HG03139 (cell line): Measurements from ENCODE around the gene GRXCR1.

Experiments
- ATAC-seq: cut with Tn5 transposase; IDR thresholded peaks from one replicate; pipeline ENCODE4 v1.9.1; 2021; ENCODE audit not compliant: unreplicated experiment

GRXCR1 gene

GRCh38 chr4:42927946-42928345 is 35.4 kb downstream of the GRXCR1 start:
- no peak for ATAC-seq

- no peak for ATAC-seq
These were observed 36.1 kb downstream of the GRXCR1 start for GRCh38 chr4:42928582-42928981.

GRCh38 chr4:42942216-42942615 is 49.7 kb downstream of the GRXCR1 start:
- ATAC-seq: no peak

GRCh38 chr4:42945874-42946273 is 53.4 kb downstream of the GRXCR1 start:
- no peak for ATAC-seq

- no peak for ATAC-seq
These were observed 60.8 kb downstream of the GRXCR1 start for GRCh38 chr4:42953321-42953720.

GRCh38 chr4:42954963-42955669 is 62.6 kb downstream of the GRXCR1 start:
- ATAC-seq: no peak

GRCh38 chr4:42955746-42956505 is 63.4 kb downstream of the GRXCR1 start:
- ATAC-seq: no peak

GRCh38 chr4:42965326-42965725 is 72.8 kb downstream of the GRXCR1 start:
- no peak for ATAC-seq

GRCh38 chr4:42985976-42986375 is 93.5 kb downstream of the GRXCR1 start:
- no peak for ATAC-seq

GRCh38 chr4:42995343-42995944 is 102.9 kb downstream of the GRXCR1 start:
- ATAC-seq: peak; percentile 79

- no peak for ATAC-seq
These were observed 116.3 kb downstream of the GRXCR1 start for GRCh38 chr4:43008793-43009192.

- ATAC-seq: no peak
These were observed 121.7 kb downstream of the GRXCR1 start for GRCh38 chr4:43014256-43014655.

GRCh38 chr4:43041632-43042031 is 149.1 kb downstream of the GRXCR1 start:
- no peak for ATAC-seq

GRCh38 chr4:43047058-43047457 is 154.5 kb downstream of the GRXCR1 start:
- no peak for ATAC-seq

- ATAC-seq: no peak
These were observed 156.1 kb downstream of the GRXCR1 start for GRCh38 chr4:43048570-43048969.

GRCh38 chr4:43049326-43049725 is 156.8 kb downstream of the GRXCR1 start:
- no peak for ATAC-seq

GRCh38 chr4:43066415-43066814 is 173.9 kb downstream of the GRXCR1 start:
- ATAC-seq: no peak

- ATAC-seq: no peak
These were observed 178.6 kb downstream of the GRXCR1 start for GRCh38 chr4:43071069-43071468.
